Left ventricle myocardium inferior (tissue), 1 donor: Measurements from ENCODE around the gene NDRG4. TPM values are rescaled to one million over a fixed set of nuclear protein-coding genes. Genes with fewer than 3 reads are reported as not detected.
A peak's percentile ranks its signal among the peaks of the same experiment; 100 is the strongest.

ENCODE experiments used
- DNase-seq: peaks from one replicate; pipeline ENCODE4 v3.0.0-alpha.2; 2020
- H3K27ac ChIP-seq: fragments of 200-600 bp; replicated peaks from 2 replicates; pipeline ENCODE4 v1.8.0; 2021
- H3K27me3 ChIP-seq: fragments of 200-600 bp; 2 replicates; pipeline ENCODE4 v1.8.0; 2021; ENCODE audit warnings: low read depth
- H3K36me3 ChIP-seq: fragments of 200-600 bp; 2 replicates; pipeline ENCODE4 v1.8.0; 2021
- H3K4me1 ChIP-seq: fragments of 200-600 bp; 2 replicates; pipeline ENCODE4 v1.8.0; 2021
- H3K4me3 ChIP-seq: fragments of 200-600 bp; 2 replicates; pipeline ENCODE4 v1.8.0; 2021; ENCODE audit warnings: mild to moderate bottlenecking, moderate library complexity
- H3K9me3 ChIP-seq: fragments of 200-600 bp; replicated peaks from 2 replicates; pipeline ENCODE4 v1.8.0; 2021
- intact Hi-C: fragments of 100-400 bp; cut with micrococcal nuclease; formaldehyde crosslinking; loops from one replicate; pipeline ENCODE4 v1.11.0; 2022
- long read RNA-seq: library from polyadenylated mRNA; unstranded; transcript quantifications from one replicate; pipeline ENCODE4 v2.0.0, GENCODE V29; 2021
- total RNA-seq: library from RNA; stranded (reverse); fragmentation: NEBNext Ultra II Directional; extraction: Animal tissue kit (Norgen Biotek cat#: 25700); gene quantifications from one replicate; pipeline ENCODE4 v1.2.1, GENCODE V29; 2021
- TF ChIP-seq, protein P1 (sequence below): fragments of 200-600 bp; IDR thresholded peaks from 2 replicates; pipeline ENCODE4 v1.8.0; 2021; ENCODE audit warnings: antibody characterized with exemption, mild to moderate bottlenecking, borderline replicate concordance
- donor health status: DM: no; HTN: yes; CAD: no; lungs with severe emphysema.

Gene NDRG4, protein sequence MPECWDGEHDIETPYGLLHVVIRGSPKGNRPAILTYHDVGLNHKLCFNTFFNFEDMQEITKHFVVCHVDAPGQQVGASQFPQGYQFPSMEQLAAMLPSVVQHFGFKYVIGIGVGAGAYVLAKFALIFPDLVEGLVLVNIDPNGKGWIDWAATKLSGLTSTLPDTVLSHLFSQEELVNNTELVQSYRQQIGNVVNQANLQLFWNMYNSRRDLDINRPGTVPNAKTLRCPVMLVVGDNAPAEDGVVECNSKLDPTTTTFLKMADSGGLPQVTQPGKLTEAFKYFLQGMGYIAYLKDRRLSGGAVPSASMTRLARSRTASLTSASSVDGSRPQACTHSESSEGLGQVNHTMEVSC
- total RNA-seq, result 763 TPM
- long read RNA-seq, transcript NDRG4-201 (16 exons, 3,324 nt), result minor isoform, 932 of 3,116 reads
- long read RNA-seq, transcript NDRG4-204 (16 exons, 3,626 nt), result major isoform, 1,333 of 3,116 reads
- long read RNA-seq, transcript NDRG4-203 (16 exons, 3,431 nt), result minor isoform, 7 of 3,116 reads
- long read RNA-seq, transcript NDRG4-219 (1 exons, 2,700 nt), result minor isoform, 219 of 3,116 reads
- long read RNA-seq, partial matches to known transcripts, result 154 of 3,116 reads
- long read RNA-seq, other reads (novel, unspliced or antisense), result 465 of 3,116 reads

DNA sequence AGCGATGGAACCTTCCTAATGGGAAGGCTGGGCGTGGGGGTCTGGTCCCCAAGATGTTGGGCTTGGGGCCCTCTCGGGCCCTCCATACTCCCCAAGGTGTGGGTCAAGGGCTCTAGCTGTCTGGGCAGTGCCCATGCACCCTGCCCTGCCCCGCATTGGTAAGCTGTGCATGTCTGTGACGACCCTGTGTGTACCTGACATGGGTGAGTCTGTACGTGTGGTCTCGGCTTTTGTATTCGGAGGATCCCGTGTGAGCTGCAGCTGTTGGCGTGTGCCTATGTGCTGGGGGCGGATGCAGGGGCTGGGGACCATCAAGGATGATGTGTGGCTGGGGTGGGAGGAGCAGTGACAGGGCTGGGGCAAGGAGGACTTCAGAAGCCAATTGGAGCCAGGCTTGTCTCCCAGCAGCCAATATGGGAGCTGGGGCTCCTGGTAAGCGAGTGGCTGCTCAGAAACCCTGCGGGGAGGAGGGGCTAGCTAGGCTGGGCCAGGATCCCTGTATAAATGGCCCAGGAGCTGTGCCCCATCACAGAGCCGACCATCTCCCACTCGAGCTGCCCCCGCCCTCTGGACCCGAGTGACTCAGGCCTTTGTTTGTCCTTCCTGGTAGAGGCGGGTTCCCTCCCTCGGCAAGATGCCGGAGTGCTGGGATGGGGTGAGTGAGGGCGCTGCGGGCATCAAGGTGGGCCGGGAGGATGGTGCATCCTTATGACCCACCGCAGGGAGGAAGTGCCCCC, at the start of gene NDRG4:
NDRG4 (plus strand) TSS at position 529 of the 737 bp plus-strand sequence; CDS start at position 635, 106 bp downstream.
- Histone ChIP-seq H3K27ac (peak within 1 kb of the TSS; percentile 83), H3K36me3 (peaks cover 15% of the 10 kb centered on the region), H3K4me3 (no peak within 1 kb of the TSS), H3K4me1 (peaks cover 63% of the 10 kb centered on the region), H3K9me3 (no peaks in the 10 kb centered on the region), H3K27me3 (peaks cover 11% of the 10 kb centered on the region)
- DNase-seq, result no peak
- TF ChIP-seq, protein P1, sequence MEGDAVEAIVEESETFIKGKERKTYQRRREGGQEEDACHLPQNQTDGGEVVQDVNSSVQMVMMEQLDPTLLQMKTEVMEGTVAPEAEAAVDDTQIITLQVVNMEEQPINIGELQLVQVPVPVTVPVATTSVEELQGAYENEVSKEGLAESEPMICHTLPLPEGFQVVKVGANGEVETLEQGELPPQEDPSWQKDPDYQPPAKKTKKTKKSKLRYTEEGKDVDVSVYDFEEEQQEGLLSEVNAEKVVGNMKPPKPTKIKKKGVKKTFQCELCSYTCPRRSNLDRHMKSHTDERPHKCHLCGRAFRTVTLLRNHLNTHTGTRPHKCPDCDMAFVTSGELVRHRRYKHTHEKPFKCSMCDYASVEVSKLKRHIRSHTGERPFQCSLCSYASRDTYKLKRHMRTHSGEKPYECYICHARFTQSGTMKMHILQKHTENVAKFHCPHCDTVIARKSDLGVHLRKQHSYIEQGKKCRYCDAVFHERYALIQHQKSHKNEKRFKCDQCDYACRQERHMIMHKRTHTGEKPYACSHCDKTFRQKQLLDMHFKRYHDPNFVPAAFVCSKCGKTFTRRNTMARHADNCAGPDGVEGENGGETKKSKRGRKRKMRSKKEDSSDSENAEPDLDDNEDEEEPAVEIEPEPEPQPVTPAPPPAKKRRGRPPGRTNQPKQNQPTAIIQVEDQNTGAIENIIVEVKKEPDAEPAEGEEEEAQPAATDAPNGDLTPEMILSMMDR, result no peak
- intact Hi-C loops, result no loop called here

DNA sequence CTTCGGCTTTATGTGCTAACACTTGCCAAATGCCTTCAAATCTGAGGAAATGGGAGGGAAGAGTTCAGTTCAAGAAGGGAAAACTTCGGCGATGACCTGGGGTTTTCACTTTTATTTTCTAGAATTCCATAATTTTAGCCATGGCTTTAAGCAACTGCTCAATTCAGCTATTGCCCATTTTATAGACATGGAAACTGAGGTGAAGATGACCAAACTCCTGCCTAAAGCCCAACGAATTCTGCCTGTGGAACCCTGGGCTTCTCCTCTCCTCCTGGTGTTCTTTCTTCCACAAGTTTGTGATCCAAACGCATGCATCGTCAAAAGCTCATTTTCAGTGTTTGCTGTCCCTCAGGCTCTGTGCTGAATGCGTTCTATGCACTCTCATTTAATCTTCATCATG, 49.4 kb upstream of the NDRG4 start:
- TF ChIP-seq, protein P1, result no peak
- intact Hi-C loops, result no loop called here
- Histone ChIP-seq H3K4me1 (peaks cover 14% of the 10 kb centered on the region), H3K36me3 (no peaks in the 10 kb centered on the region), H3K27me3 (no peaks in the 10 kb centered on the region), H3K27ac (peak overlapping the region; percentile 76), H3K9me3 (no peaks in the 10 kb centered on the region), H3K4me3 (no peak overlapping the region)
- no peak for DNase-seq

DNA sequence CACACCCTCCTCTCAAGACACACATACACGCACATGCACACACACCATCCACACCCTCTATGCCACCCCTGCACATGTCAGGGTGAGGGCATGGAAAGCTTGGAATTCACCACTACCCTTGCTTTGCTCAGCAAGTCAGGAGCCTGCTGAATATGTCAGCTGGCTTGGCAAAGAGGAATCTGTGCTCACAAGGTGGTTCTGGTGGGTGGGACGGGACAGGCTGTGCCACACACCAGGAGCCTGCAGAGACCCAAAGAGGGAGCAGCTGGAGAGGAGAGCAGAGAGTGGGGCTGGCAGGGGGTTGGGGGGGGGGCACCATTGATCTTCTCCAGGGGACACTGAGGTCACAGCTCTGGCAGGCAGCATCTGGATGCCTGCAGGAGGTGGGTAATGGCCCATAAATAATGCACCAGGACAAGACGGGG, 48.7 kb upstream of the NDRG4 start:
- H3K9me3 ChIP-seq, result no peaks in the 10 kb centered on the region
- peaks cover 20% of the 10 kb centered on the region for H3K4me1 ChIP-seq
- no peak overlapping the region for H3K4me3 ChIP-seq
- peak overlapping the region; percentile 76 for H3K27ac ChIP-seq
- TF ChIP-seq, protein P1, result no peak
- no peaks in the 10 kb centered on the region for H3K27me3 ChIP-seq
- DNase-seq, result peak; percentile 42
- H3K36me3 ChIP-seq, result no peaks in the 10 kb centered on the region
- intact Hi-C loops, result no loop called here

DNA sequence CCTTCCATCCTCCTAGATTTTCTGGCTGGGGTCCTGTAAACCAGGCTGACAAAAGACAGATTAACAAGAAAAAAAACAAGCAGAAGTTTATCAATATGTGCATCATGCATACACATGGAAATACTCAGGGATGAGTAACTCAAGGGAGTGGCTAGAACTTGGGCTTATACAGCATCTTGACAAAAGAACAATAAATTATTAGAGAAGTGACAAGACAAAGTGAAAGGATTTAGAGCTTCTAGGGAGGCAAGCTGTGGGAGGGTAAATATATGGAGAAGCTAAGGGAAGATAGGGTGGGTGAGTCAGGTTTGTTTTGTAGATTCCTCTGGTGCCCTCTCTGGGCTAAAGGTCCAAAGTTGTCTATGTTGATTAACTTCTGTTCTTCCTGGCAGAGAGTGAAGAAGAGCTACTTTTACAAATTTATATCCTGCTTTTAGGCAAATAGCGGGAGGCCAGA, 48.0 kb upstream of the NDRG4 start:
- H3K4me1 ChIP-seq, result peaks cover 23% of the 10 kb centered on the region
- no peaks in the 10 kb centered on the region for H3K36me3 ChIP-seq
- H3K4me3 ChIP-seq, result no peak overlapping the region
- TF ChIP-seq, protein P1, result no peak
- H3K27me3 ChIP-seq, result no peaks in the 10 kb centered on the region
- intact Hi-C loops, result no loop called here
- H3K9me3 ChIP-seq, result no peaks in the 10 kb centered on the region
- DNase-seq, result no peak
- peak overlapping the region; percentile 76 for H3K27ac ChIP-seq

DNA sequence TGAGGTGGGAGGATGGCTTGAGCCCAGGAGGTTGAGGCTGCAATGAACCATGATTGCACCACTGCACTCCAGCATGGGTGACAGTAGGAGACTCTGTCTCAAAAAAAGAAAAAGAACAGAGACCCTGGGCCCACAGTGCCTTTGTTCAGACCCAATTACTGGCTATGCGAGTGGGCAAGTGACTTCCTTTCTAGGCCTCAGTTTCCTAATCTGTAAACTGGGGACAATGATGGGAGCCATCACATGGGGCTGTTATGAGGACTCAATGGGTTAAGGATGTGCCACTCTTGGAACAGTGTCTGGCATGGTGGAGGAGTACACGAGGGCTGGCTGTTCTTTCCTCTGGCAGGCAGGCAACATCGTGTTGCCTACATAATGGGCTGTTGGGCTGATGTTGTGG, 47.3 kb upstream of the NDRG4 start:
- Histone ChIP-seq H3K4me1 (peaks cover 23% of the 10 kb centered on the region), H3K27ac (peak overlapping the region; percentile 76), H3K27me3 (no peaks in the 10 kb centered on the region), H3K9me3 (no peaks in the 10 kb centered on the region), H3K4me3 (no peak overlapping the region), H3K36me3 (no peaks in the 10 kb centered on the region)
- DNase-seq, result no peak
- TF ChIP-seq, protein P1, result no peak
- intact Hi-C loops, result no loop called here
